ENCODE results near the gene RANBP1. TPM values are rescaled to one million over a fixed set of nuclear protein-coding genes. Genes with fewer than 3 reads are reported as not detected.

The RANBP1 gene
- total and polyA plus RNA-seq, 2 of the 4 experiments (the other 2 are of a cell fraction) = 173 to 376 TPM

- in situ Hi-C loops (cut with MboI; ENCODE audit: low sequenced_read_pairs) (no loop called here), intact Hi-C loops (cut with micrococcal nuclease) (no loop called here), dilution Hi-C loops (cut with HindIII; ENCODE audit: low sequenced_read_pairs, unreplicated experiment) (no loop called here)
- no peak for ATAC-seq (ENCODE audit: low read depth)
- H3K9ac ChIP-seq (ENCODE audit: low read depth, low read length) = no peak overlapping the region
- TF ChIP-seq POLR2A (IDR thresholded peaks at IDR 0.05; ENCODE audit: low read depth, low read length) (no peak), BHLHE40 (IDR thresholded peaks at IDR 0.05; ENCODE audit: low read depth, low read length) (no peak), FOS (IDR thresholded peaks at IDR 0.05; ENCODE audit: low read depth, low read length) (no peak), MAFK (IDR thresholded peaks at IDR 0.05; ENCODE audit: low read depth, low read length) (no peak), RCOR1 (IDR thresholded peaks at IDR 0.05; ENCODE audit: insufficient replicate concordance, low read length) (no peak), CEBPB (IDR thresholded peaks at IDR 0.05; ENCODE audit: low read depth, low read length) (no peak), MXI1 (IDR thresholded peaks at IDR 0.05; ENCODE audit: borderline replicate concordance, low read depth, low read length) (no peak), NFE2L2 (IDR thresholded peaks at IDR 0.05; ENCODE audit: low read depth, low read length) (no peak), RFX5 (IDR thresholded peaks at IDR 0.05; ENCODE audit: low read depth, low read length) (no peak), CHD1 (IDR thresholded peaks at IDR 0.05; ENCODE audit: low read depth, low read length) (no peak), CTCF (conservative IDR thresholded peaks at IDR 0.05; ENCODE audit: low read depth, low read length) (no peak), RAD21 (IDR thresholded peaks at IDR 0.05; ENCODE audit: low read length) (no peak), SMC3 (IDR thresholded peaks at IDR 0.05; ENCODE audit: low read depth, low read length) (no peak), MAZ (IDR thresholded peaks at IDR 0.05; ENCODE audit: borderline replicate concordance, low read depth, low read length) (no peak)
- TF ChIP-seq, protein P1, sequence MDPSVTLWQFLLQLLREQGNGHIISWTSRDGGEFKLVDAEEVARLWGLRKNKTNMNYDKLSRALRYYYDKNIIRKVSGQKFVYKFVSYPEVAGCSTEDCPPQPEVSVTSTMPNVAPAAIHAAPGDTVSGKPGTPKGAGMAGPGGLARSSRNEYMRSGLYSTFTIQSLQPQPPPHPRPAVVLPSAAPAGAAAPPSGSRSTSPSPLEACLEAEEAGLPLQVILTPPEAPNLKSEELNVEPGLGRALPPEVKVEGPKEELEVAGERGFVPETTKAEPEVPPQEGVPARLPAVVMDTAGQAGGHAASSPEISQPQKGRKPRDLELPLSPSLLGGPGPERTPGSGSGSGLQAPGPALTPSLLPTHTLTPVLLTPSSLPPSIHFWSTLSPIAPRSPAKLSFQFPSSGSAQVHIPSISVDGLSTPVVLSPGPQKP (IDR thresholded peaks at IDR 0.05; ENCODE audit: borderline replicate concordance, low read depth, low read length) = no peak
- no peak overlapping the region for H2AK5ac ChIP-seq (ENCODE audit: low read depth, low read length)
- ChIA-PET CTCF (no interaction called here), POLR2A (ENCODE audit: unreplicated experiment) (no interaction called here)
- no peak overlapping the region for H2BK15ac ChIP-seq (ENCODE audit: low read depth, low read length)
- H2BK5ac ChIP-seq (ENCODE audit: low read depth, low read length, poor library complexity, severe bottlenecking) = no peak overlapping the region
- H3K79me1 ChIP-seq (ENCODE audit: low read depth in 1 of 2, low read length in 2 of 2) = peaks cover 11 to 31% of the 10 kb centered on the region in 2 experiments; a peak in 3 of 4 replicates
- H3K4ac ChIP-seq (ENCODE audit: low read depth, low read length) = no peak overlapping the region
- H3K18ac ChIP-seq (ENCODE audit: low read depth, low read length) = no peak overlapping the region
- H2BK20ac ChIP-seq (ENCODE audit: low read depth, low read length) = no peak overlapping the region
- H4K8ac ChIP-seq (ENCODE audit: low read depth in 2 of 2, low read length in 2 of 2) = no peak overlapping the region
- H3K27me3 ChIP-seq (ENCODE audit: control insufficient read depth, insufficient read depth, low read length) = no peaks in the 10 kb centered on the region
- H3K27ac ChIP-seq (ENCODE audit: insufficient read depth, low read length) = no peak overlapping the region
- no peak overlapping the region for H3K14ac ChIP-seq (replicated peaks; ENCODE audit: low read depth, low read length)
- H3K4me2 ChIP-seq (ENCODE audit: low read depth, low read length) = no peak overlapping the region
- H3K56ac ChIP-seq (ENCODE audit: extremely low read depth, insufficient read depth, low read length) = no peak overlapping the region
- peaks cover 5% of the 10 kb centered on the region for H3K4me1 ChIP-seq (ENCODE audit: control insufficient read depth, insufficient read depth, low read length)
- H2AK9ac ChIP-seq (replicated peaks; ENCODE audit: low read depth, low read length, poor library complexity) = peak overlapping the region; percentile 43
- no peaks in the 10 kb centered on the region for H3K9me3 ChIP-seq (ENCODE audit: control insufficient read depth, insufficient read depth, low read length)
- BruUV-seq (replicated peaks) = no TSS peak
- peaks cover 26% of the 10 kb centered on the region for H4K20me1 ChIP-seq (ENCODE audit: insufficient read depth, low read length)
- no peak for DNase-seq
- H2BK120ac ChIP-seq (ENCODE audit: low read depth, low read length) = no peak overlapping the region
- peaks cover 64% of the 10 kb centered on the region for H3K36me3 ChIP-seq (ENCODE audit: control insufficient read depth, insufficient read depth, low read length)
- no peaks in the 10 kb centered on the region for H3K9me1 ChIP-seq (ENCODE audit: insufficient read depth, low read length)
- WGBS, 2 experiments (ENCODE audit: extremely low coverage in 2 of 2, insufficient read length in 1 of 2) = 95% methylated on average over 13 of the region's 19 CpGs; no CpG with 5 or more reads in 1 of the 2 experiments
- H4K91ac ChIP-seq (ENCODE audit: insufficient read depth, low read depth, low read length) = no peak overlapping the region
- H4K5ac ChIP-seq (ENCODE audit: low read depth, low read length) = no peak overlapping the region
- no peak overlapping the region for H3K4me3 ChIP-seq (ENCODE audit: insufficient read depth, low read depth, low read length)
- H2AFZ ChIP-seq (replicated peaks; ENCODE audit: low read length, poor library complexity) = no peak overlapping the region
- H3K23ac ChIP-seq (ENCODE audit: low read depth, low read length) = no peak overlapping the region
Measured at GRCh38 chr22:20113551-20114310, 2.2 kb upstream of the RANBP1 start.

Data from IMR-90 (cell line).